ENCODE data around the gene TMEM100. TPM values are rescaled to one million over a fixed set of nuclear protein-coding genes. Genes with fewer than 3 reads are reported as not detected.

Gene TMEM100
- total RNA-seq, 1 donor from 2014 or later: not detected

DNA sequence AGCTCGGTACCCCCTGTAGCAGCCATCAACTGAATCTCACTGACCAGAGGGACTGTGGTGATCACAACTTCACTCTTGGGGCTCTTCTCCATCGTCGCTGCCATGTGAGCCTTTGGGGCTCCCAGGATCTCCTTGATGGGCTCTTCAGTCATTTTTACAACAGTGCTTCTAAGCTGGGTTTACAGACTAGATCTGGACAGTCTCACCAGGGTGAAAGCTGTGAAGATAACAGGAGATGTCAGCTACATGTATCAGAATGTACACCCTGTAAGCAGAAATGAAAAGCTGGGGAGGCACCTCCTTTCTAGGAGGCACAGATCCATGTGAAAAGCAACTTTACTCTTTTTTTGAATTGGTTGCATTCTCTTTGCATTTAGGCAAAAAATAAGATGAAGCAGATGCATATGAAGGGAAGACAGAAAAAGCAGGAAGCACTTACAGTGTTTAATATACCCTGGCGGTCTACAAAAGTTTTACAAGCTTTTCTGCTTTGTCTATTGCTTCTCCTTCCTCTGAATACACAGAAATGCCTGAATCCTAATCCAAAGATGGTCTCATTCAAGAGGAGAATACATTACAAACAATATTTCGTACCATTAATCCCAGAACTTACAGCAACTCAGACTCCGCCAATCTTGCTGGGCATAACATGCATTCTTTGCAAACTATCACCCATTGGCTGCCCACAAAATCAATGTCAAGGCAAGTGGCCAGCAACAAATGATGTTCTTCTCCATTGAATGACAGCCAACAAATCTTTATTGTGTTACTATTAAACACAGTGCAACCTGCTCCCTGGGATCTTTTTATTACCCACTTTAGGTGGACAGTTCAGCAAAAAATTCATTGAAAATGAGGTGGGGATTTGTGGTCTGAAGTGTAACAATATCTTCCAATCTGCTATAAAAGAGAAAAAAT, 1.5 kb downstream of the TMEM100 start:
- intact Hi-C loops (cut with micrococcal nuclease): no loop called here

DNA sequence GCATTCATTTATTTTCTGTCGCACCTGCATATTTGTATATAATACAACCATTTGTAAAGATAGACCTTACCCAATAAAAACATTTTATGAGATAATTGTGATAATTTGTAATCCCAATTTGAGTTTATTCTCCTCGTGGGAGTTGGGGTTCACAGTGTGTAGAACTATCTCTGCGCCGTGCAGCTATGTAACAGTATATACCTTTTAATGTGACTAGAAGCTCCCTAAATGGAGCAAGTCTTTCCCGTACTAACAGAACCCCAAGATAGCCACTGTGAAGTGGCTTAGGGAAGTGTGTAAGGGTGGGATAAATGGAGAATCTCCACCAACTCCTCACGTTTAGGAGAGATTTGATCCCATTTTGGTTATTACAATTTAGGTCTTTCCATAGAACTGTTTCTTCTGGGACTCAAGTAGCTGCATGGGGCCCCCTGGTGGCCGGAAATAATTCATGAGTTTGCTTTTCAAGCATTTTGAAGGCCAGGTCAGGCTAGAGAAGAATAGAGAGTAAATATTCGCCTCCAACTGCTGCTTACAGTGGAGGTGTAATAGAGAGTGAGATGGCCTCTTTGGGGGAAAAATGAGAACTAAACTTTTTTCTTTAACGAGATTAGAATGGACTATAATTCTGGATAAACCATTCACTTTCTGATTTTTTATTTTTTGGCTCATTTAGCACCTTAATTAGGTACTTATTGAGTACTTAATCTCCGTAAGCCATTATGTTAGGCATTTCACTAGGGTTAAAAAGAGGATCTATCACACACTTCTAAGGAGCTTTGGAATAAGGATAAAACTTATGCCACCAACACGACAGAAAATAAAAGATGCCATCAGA, 4.5 kb downstream of the TMEM100 start:
- intact Hi-C loops (cut with micrococcal nuclease): loop anchor here (1.0 to 5.0 kb wide), 2 partner anchors 192 to 599 kb away; no protein-coding TSS in a partner anchor

DNA sequence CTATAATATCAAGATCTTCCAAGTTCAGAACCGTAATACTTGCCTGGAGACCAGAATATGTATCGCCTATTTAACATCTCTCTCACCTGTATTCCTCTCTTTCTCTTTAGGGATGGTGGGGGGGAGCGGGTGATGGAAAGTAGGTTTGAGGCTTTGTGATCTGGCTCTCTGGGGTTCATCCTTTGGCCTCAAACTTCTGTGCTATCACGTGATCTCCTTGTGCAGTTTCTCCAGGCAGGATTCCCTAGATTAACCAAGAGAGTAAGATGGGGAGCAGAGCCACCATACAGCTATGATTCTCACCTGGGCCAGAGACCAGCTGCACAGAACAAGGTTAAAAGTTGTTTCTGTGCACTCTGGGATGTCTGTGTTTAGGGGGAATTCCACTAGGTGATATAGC, 5.2 kb downstream of the TMEM100 start:
- intact Hi-C loops (cut with micrococcal nuclease): loop anchor here (5.0 kb wide), 1 partner anchor 600 kb away; no protein-coding TSS in a partner anchor

DNA sequence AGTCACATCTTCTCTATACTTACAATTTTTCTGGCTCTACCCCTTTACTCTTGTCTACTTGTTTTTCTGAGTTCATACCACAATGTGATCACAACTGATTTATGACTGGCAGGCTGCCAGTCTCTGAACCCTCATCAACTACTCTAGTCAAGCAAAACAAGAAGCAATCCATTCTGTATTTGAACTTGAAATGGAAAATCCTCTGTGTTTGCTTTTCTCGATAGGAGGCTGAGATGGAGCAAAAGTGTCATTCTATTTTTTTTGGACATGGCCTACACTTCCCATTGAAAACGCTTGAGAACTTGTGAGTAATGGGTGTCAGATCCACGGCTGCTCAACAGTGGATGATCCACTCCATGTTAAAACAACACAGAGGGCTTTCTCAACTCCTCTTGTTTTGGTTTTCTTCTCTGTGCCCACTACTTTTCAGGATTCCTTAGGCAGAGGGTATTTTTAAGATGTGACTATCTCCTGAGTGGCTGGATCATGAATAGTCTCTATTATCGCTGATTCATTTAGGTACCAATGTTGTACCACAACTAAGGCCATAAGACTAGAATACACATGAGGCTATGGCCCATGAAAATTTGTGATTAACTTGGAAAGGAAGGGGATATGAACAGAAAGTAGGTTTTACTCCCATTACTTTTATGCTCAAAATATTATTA, 11.7 kb downstream of the TMEM100 start:
- intact Hi-C loops (cut with micrococcal nuclease): no loop called here

DNA sequence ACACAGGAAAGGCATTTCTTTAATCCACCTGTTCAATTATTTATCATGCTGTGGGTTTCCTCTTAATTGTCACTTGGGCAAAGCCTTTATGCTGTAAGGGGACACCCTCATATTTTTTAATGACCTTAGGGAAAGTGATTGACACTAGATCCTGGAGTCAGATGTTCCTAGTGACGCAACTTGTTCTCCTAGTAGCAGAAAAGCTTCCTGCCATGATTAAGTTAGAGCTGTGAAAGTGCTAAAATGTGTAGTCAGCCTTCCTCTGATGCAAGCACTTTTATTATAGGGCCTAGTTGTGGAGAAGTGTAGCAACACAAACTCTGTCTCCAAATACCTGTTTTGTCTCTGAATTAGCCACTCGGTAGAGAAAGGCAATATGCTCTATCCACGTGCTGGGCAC, 12.3 kb downstream of the TMEM100 start:
- intact Hi-C loops (cut with micrococcal nuclease): no loop called here

DNA sequence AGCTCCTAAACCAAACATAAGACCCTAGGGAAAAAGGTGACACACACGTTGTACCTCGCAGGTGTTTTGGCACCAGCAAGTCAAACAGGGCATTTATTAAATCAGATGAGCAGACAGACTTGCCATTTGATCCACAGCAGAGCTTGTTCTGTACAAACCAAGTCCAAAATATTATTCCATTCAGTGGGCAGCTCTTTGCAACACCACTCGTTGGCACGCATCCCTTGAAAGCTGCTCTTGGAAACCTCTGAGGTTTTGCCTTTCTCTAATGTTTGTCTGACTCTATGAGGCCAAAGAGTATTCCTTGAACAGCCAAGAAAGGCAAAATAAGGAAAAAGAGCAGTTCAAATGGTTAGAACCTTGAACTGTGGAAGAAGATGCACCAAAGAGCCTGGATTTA, 12.7 kb downstream of the TMEM100 start:
- intact Hi-C loops (cut with micrococcal nuclease): no loop called here

DNA sequence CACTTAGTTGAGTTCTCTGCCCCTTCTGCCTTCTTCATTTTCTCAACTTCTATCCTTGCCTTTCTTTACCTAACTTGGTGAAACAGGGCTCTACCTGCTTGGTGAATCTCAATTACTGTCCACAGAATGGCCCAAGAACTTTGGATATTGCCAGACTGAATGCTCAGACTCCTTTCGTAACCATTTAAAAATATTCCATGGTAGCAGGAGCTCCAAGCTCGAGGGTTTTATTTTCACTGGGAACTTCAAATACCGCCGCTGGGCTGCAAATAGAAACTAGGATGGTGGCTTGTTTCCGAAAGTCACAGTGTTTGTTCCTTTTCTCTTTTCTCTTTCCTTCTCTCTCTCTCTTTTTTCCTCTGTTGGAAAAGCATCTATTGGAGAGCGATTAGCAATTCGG, 13.2 kb downstream of the TMEM100 start:
- intact Hi-C loops (cut with micrococcal nuclease): no loop called here

DNA sequence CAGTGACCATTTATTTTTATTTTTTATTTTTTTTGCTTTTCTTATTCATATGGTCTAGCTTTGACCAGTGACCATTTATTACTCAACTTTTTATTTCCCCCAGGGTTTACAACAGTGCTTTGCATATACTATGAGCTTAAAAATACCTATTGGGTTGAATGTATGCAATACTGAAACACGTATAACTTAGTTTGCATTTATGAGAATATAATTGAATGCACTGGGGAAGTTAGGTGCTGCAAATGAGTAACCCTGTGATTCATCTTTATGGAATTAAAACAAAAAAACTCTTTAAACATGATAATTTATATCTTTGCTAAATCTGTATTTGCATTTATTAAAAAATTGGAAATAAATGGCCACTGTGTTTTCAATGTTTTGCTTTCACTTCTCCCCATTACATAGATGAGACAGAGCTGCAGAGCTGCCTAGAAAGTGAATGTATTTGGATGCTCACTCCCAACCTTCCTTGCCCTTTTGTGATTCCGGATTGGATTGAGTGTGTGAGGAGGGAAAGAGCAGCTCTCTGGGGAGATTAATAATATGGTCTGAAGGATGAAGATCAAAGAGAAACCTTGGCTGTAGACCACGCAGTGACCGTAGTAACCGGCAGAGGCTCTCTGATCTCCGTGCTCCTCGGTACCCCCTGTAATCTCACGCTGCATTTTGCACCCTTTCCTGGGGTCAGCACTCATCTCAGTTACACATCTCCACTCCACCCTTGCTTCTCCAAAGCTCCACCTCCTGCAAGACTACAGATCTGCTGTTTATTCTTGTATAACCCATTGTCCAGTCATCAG, 14.3 kb downstream of the TMEM100 start:
- intact Hi-C loops (cut with micrococcal nuclease): no loop called here

DNA sequence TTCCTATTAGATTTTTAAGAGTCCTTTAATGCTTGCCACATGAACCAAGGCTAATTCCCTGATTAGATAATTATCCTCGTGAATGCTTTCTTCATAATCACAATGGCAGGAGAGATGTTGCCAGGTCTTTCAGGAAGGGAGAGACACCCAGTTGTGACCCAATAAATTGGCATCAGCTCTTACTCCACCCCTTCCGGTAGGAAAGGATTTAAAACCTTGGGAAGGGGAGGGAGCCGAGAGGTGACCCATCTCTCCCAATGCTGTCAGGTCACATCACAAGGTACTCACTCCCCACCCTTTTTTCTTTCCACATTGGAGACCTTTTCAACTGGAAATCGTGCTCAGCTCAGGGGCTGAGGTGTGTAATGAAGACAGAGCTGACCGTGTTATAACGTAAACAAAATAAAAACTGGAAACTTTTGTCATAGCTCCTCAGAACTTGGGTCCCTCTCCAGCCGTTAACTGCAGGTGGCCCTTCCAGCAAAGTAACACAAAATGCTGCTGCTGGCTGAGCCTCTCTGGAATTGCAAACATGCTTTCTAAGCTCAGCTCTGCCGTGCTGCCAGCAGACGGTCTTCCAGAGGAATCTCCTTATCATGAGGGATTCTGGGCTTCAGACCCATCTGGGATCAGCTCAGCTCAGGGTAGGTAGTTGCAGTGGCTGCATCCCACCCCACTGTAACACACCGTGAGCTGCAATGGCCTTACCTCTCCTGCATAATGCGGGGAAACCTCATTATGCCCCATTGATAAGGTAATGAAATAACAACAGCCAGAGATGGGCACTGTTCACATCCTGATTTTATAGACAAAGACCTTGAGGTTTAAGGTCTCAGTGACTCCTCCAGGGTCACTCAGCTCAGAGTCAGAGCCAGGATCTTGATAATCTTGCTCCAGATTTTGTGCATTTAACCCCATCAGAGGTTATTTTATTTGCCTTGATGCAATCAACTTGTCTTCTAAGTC, 15.6 kb downstream of the TMEM100 start:
- intact Hi-C loops (cut with micrococcal nuclease): no loop called here

DNA sequence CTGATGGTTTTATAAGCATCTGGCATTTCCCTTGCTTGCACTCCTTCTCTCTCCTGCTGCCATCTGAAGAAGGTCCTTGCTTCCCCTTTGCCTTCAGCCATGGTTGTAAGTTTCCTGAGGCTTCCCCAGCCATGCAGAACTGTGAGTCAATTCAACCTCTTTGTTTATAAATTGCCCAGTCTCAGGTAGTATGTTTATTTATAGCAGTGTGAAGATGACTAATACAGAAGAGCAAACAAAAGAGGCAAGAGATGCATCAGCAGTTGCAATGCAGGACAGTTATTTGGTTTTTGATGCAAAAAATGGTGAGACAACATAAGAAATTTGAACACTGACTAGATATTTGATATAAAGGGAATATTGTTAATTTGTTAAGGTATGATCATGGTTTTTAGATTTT, 16.8 kb downstream of the TMEM100 start:
- intact Hi-C loops (cut with micrococcal nuclease): no loop called here

DNA sequence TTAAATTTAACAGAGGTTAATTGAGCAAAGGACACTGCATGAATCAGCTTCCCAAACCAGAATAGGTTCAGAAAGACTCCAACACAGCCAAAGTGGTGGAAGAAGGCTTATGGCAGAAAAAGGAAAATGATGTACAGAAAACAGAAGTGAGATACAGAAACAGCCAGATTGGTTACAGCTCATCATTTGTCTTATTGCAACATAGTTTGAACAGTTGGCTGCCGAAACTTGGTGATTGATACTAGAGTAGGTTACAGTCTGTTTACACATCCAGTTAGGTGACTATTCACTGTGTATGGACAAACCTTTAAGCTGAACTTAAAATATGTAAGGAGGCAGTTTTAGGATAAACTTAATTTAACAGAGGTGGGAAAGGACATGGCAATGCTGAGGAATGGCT, 18.3 kb downstream of the TMEM100 start:
- intact Hi-C loops (cut with micrococcal nuclease): no loop called here

DNA sequence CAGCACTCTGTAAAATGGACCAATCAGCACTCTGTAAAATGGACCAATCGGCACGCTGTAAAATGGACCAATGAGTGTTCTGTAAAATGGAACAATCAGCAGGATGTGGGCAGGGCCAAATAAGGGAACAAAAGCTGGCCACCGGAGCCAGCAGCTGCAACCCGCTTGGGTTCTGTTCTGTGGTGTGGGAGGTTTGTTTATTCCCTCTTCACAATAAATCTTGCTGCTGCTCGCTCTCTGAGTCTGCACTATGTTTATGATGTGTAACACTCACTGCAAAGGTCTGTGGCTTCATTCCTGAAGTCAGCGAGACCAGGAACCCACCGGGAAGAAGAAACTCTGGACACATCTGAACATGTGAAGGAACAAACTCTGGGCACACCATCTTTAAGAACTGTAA, 20.5 kb downstream of the TMEM100 start:
- intact Hi-C loops (cut with micrococcal nuclease): no loop called here

DNA sequence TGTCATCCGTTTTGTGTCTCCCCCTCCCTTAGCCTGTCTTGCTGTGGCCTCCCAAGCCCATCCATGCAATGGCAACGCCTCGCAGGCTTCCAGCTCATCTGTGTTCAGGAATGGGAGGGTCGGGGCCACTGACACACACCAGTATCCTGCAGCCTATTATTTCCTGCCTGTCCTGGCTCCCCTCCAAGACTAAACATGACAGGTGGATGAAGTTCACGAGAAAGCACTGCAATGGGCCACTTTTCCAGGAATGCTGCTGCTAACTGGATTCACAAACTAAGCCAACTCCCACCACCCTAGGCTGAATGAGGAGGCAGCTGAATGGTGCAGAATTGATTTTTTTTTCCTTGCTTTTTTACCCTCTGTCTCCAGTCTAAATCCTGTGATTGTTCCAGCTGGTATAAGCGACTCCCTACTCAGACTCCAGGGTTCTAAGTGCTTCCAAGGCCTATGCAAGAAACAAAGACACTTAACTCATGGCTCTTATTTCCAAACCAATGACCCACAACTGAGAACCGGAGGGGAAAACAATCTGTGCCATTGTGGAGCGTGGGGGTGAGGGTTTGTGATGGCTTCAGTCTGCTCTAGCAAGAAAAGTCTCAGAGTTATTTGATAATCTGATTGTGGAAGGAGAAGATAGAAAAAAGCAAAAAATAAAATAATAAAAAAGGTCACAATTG, 23.3 kb downstream of the TMEM100 start:
- intact Hi-C loops (cut with micrococcal nuclease): no loop called here

DNA sequence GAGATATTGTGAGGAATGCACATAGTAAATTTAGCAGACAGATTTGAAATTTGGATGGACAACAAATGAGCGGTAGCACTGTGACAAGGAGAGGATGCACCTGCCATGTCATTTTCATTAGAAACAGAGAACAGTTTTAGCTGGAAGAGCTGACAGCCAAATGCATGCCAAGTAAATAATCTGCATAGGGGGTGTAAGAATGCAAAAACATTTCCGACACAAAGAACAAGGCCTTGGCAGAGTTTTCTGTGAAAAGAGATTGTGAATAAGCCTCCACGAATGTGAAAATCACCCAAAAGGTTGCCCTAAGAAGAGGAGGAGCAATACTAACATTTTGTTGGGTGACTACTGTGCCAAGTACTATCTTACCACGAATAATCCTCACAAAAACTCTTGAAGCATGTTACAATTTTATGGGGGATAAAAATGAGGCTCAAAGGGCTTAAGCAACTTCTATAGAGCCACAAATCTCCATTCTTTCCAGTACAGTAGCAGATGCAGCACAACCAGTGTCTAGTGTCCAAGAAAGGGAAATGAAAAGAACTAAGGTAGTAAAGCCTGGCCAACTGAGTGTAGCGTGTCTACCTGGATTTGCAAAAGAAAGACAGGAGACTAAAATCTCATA, 28.3 kb downstream of the TMEM100 start:
- intact Hi-C loops (cut with micrococcal nuclease): no loop called here

DNA sequence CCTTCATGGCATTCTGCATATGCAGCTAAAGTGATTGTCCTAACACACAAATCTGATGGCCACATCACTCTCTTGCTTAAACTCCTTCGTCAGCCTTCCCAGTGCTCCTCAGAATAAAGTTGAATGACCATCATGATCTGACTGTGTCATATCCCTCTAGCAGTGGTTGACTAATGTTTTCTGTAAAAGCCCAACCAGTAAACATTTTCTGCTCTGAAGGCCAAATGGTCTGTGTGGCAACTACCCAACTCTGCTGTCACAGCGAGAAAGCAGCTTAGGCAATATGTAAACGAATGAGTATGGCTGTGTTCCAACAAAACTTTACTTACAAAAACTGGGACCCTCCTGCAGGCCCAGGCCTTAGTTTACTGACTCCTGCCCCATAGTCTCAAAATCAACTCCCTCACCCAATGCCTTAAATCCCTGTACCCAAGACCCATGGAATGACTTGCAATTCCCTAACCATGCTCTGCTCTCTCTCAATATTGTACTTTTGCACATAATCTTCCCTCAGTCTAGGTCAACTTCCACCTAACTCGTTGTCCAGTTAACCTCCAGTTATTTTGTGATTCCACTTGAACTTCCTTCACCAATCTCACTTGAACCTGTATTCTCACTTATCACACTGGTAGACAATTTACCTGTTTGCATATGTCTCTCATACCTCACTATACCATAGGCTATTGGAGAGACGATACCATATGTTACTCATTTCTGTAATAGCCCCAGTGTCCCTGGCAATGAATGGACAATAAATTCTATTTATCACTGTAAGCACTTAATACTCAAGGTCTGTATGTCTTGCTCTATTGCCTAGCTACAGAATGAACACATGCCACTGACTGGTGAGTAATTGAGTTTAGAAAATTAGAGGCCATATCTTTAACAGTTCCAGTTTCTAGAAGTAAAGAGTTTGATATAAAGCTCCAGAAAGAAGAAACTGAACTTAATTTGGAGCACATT, 29.1 kb downstream of the TMEM100 start:
- intact Hi-C loops (cut with micrococcal nuclease): no loop called here

DNA sequence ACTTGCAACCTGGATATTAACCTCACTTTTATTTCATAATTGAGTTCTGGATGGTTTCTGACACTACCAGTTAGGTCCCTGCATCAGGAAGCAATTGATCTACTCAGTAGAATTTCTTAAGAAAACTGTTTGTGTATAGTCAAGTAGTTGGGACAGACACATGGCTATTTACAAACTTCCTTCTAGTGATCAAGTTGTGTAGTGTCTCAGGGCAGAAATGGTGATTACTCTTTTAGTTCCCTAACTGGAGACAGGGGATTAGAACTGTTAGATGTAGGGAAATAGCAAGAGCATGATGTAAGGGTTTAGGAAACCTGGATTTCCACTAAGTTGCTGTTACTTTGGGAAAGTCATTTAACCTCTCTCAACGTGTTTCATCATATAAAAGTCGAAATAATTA, 30.4 kb downstream of the TMEM100 start:
- intact Hi-C loops (cut with micrococcal nuclease): no loop called here

DNA sequence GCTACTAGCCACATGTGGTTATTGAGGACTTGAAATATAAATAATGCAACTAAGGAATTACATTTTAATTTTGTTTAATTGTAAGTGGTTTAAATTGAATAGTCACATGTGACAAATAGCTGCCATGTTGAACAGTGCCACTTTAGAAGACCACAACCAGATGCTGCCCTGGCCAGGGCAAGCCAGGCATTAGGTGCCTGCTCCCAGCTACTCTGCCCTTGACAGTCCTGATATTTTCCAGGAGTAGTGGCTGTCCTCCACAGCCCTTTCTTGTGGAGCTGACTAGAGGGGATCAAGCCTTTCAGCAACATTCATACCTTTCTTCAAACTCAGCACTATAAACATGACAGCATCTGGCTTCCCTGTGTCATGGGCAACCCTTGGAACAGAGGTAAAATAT, 31.0 kb downstream of the TMEM100 start:
- intact Hi-C loops (cut with micrococcal nuclease): no loop called here

DNA sequence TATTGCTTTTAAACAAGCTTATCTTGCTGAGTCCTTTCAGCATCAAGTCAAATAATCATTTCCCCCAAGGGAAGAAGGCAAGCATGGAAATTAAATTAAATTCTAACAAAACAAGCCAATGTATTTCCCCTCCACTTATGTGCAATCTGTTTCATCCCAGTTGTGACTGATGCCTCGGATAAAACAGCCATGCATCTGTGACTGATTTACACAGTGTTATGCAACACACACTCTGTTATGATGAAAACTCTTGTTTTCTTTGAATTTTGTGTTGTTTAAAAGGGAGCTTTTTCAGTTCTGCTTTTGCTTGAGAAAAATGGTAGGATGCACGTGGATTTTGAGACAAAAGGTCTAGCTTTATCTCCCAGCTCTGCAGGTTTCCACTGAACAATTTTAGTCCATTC, 32.6 kb downstream of the TMEM100 start:
- intact Hi-C loops (cut with micrococcal nuclease): no loop called here
